ENCODE measurements around the gene CDX1.

GRCh38 chr5:150154618-150155128 is 11.9 kb upstream of the CDX1 start:
- TF ChIP-seq, protein P1, sequence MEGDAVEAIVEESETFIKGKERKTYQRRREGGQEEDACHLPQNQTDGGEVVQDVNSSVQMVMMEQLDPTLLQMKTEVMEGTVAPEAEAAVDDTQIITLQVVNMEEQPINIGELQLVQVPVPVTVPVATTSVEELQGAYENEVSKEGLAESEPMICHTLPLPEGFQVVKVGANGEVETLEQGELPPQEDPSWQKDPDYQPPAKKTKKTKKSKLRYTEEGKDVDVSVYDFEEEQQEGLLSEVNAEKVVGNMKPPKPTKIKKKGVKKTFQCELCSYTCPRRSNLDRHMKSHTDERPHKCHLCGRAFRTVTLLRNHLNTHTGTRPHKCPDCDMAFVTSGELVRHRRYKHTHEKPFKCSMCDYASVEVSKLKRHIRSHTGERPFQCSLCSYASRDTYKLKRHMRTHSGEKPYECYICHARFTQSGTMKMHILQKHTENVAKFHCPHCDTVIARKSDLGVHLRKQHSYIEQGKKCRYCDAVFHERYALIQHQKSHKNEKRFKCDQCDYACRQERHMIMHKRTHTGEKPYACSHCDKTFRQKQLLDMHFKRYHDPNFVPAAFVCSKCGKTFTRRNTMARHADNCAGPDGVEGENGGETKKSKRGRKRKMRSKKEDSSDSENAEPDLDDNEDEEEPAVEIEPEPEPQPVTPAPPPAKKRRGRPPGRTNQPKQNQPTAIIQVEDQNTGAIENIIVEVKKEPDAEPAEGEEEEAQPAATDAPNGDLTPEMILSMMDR (IDR thresholded peaks at IDR 0.05), result no peak
- TF ChIP-seq POLR2A (IDR thresholded peaks at IDR 0.05), result no peak

Measured in adrenal gland (tissue), 5 donors.